ENCODE measurements around the gene CIB4.

Gene CIB4

DNA sequence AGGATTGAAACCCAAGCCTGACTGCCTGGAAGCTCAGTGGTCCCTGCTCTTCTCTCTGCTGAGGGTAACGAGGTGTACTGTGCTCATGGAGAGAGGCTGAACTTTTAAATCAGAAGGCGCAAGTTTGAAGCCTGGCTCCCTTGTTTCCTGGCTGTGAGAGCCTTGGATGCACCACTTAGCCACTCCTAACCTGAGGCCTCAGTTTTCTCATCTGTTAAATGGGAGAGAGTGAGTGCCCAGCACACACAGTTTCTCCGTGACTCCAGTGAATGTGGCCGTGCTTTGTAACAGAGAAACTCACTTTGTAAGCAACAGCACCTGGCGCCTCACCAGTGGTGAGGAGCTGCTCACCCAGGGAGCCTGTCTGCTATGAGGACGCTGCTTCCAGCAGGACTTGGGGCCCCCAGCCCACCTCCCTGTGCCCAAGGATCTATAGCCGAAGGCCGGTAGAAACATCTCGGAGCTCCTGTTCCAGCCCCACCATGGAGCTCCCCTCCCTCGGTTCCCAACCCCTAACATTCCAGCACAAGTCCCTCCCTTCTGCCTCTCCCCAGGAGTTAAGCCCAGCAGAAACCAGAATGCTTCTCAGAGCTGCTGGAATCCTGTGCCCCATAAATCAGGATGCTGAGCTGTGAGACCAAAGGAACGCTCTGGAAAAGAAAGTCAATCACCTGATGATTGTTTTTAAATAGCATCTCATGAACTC, 31.1 kb upstream of the CIB4 start (continued):
- no peak for TF ChIP-seq ZFP30 (CRISPR knock-in tag; IDR thresholded peaks at IDR 0.05)
- no peak for TF ChIP-seq ESRRG (CRISPR knock-in tag; IDR thresholded peaks at IDR 0.05)
- no peak for TF ChIP-seq ZFP3 (CRISPR knock-in tag; IDR thresholded peaks at IDR 0.05)
- no peak for TF ChIP-seq ZNF8 (CRISPR knock-in tag; IDR thresholded peaks at IDR 0.05)
- no peak for TF ChIP-seq CSDC2 (CRISPR knock-in tag; IDR thresholded peaks at IDR 0.05)

DNA sequence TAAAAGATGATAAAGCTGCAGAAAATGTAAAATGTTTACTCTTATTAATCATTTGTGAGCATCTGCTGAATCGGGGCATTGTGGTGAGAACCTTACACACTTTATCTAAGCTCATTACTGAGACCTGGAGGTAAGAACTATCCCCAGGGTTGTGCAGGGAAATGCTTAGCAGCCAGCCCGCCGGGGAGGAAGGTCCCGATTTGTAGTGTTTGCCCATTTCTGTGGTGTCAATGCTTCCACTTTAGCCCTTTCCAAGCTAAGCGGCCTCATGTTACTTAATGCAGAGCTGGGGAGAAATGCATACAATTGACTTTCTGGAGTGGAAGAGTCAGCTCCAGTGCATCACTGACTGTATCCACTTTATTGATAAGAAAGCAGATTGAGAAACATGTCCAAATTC, 30.5 kb upstream of the CIB4 start:
- no peak for ATAC-seq
- TF ChIP-seq RARB (CRISPR knock-in tag; IDR thresholded peaks at IDR 0.05) (no peak), ZFP3 (CRISPR knock-in tag; IDR thresholded peaks at IDR 0.05) (no peak), TOX (CRISPR knock-in tag; IDR thresholded peaks at IDR 0.05; ENCODE audit: borderline replicate concordance) (no peak)

DNA sequence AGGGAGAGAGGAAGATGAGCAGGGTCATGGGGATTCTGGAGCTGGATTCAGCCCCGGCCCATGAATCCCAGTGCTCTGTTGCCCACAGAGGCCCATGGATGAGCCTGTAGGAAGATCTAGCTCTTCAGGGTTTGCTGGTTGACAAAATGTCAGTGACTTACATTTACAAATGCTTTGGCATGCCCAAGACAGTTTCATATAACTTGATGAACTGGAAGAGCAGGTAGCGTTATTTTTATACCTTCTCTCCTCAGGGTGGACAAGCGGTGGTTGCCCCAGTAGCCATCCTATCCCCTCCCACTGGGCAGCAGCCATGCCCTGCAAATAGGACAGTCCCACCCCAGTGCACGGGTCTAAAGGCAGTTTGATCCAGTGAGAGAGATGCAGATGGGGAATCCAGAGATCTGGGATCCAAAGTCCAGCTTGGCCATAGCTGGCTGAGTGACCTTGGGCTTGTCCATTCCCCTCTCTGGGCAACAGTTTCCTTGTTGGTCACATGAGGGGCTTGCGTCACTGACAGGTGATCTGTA, 29.8 kb upstream of the CIB4 start:
- no peak for ATAC-seq
- TF ChIP-seq SNAI2 (CRISPR knock-in tag; IDR thresholded peaks at IDR 0.05) (no peak), RARB (CRISPR knock-in tag; IDR thresholded peaks at IDR 0.05) (no peak), ZFP3 (CRISPR knock-in tag; IDR thresholded peaks at IDR 0.05) (no peak), ISL1 (CRISPR knock-in tag; IDR thresholded peaks at IDR 0.05) (no peak), BACH2 (CRISPR knock-in tag; IDR thresholded peaks at IDR 0.05; ENCODE audit: borderline replicate concordance) (no peak), ZFP30 (CRISPR knock-in tag; IDR thresholded peaks at IDR 0.05) (no peak), ZC3H10 (CRISPR knock-in tag; IDR thresholded peaks at IDR 0.05) (no peak), TCF4 (CRISPR knock-in tag; IDR thresholded peaks at IDR 0.05; ENCODE audit: borderline replicate concordance) (no peak), ZNF70 (CRISPR knock-in tag; IDR thresholded peaks at IDR 0.05) (no peak), ZNF8 (CRISPR knock-in tag; IDR thresholded peaks at IDR 0.05) (no peak), OSR1 (CRISPR knock-in tag; IDR thresholded peaks at IDR 0.05) (no peak), ESRRG (CRISPR knock-in tag; IDR thresholded peaks at IDR 0.05) (no peak), TOX (CRISPR knock-in tag; IDR thresholded peaks at IDR 0.05; ENCODE audit: borderline replicate concordance) (no peak)
- TF ChIP-seq, protein P1, sequence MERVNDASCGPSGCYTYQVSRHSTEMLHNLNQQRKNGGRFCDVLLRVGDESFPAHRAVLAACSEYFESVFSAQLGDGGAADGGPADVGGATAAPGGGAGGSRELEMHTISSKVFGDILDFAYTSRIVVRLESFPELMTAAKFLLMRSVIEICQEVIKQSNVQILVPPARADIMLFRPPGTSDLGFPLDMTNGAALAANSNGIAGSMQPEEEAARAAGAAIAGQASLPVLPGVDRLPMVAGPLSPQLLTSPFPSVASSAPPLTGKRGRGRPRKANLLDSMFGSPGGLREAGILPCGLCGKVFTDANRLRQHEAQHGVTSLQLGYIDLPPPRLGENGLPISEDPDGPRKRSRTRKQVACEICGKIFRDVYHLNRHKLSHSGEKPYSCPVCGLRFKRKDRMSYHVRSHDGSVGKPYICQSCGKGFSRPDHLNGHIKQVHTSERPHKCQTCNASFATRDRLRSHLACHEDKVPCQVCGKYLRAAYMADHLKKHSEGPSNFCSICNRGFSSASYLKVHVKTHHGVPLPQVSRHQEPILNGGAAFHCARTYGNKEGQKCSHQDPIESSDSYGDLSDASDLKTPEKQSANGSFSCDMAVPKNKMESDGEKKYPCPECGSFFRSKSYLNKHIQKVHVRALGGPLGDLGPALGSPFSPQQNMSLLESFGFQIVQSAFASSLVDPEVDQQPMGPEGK (CRISPR knock-in tag; IDR thresholded peaks at IDR 0.05; ENCODE audit: borderline replicate concordance) = no peak
- TF ChIP-seq, protein P2, sequence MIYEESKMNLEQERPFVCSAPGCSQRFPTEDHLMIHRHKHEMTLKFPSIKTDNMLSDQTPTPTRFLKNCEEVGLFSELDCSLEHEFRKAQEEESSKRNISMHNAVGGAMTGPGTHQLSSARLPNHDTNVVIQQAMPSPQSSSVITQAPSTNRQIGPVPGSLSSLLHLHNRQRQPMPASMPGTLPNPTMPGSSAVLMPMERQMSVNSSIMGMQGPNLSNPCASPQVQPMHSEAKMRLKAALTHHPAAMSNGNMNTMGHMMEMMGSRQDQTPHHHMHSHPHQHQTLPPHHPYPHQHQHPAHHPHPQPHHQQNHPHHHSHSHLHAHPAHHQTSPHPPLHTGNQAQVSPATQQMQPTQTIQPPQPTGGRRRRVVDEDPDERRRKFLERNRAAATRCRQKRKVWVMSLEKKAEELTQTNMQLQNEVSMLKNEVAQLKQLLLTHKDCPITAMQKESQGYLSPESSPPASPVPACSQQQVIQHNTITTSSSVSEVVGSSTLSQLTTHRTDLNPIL (CRISPR knock-in tag; IDR thresholded peaks at IDR 0.05; ENCODE audit: low read depth) = no peak

DNA sequence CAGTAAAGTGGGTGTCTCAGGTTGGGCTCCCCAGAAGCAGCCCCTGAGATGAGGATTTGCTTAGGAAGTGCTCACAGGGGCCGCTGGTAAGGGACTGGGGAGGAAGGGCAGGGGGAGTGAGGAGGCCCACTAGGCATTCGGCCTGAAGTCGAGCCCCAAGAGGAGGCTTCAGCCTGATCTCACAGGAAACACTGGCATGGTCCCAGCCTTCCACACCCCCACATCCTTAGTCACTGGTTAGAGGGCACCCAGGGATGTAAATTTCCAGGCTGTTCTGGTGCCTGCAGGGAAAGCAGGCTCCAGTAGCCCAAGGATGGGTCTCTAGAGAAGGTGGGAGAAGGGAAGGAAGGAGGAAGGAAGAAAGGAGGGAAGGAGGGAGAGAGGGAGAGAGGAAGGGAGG, 29.0 kb upstream of the CIB4 start:
- ATAC-seq = no peak
- no peak for TF ChIP-seq ZC3H10 (CRISPR knock-in tag; IDR thresholded peaks at IDR 0.05)
- no peak for TF ChIP-seq ZFP3 (CRISPR knock-in tag; IDR thresholded peaks at IDR 0.05)
- TF ChIP-seq PPARA (CRISPR knock-in tag; IDR thresholded peaks at IDR 0.05; ENCODE audit: borderline replicate concordance) = no peak
- TF ChIP-seq, protein P1 (CRISPR knock-in tag; IDR thresholded peaks at IDR 0.05; ENCODE audit: borderline replicate concordance) = no peak

DNA sequence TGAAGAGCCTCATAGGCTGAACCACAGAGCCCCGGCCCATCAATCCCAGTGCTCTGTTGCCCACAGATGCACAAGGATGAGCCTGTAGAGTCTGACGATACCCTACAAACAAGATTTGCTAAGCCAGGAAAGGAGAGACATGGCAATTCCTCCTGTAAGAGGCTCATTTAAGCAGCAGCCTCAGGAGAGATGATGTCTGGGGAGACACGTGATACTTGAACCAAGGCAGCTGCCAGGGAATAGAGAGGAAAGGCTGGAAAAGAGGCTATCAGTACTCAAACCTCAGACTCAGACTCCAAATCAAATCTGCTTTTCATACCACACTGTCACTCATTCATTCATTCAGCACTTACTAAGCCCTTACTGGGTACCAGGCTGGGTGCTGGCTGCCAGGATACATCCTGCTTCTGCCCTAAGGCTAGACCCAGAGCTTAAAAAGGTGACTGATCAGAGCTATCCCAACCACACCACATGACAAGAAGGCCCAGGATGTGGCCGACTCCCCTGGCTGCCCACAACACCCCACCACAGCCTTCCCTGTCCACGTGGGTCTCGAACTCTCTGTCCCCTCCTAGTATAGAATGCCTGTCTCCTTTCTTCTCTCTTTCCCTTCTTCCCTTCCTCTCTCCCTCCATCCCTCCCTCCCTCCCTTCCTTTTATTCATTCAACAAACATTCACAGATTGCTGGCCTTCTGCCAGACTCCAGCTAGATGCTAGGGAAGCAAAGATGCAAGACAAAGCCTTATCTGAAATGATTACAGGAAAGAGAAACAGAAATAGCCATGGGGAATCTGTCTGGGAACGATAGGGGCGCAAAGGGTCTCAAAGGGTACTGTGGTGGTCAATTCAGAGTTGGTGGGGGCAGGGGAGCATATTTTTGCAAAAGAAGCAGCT, 27.9 kb upstream of the CIB4 start:
- TF ChIP-seq ZFP30 (CRISPR knock-in tag; IDR thresholded peaks at IDR 0.05) (no peak), BACH2 (CRISPR knock-in tag; IDR thresholded peaks at IDR 0.05; ENCODE audit: borderline replicate concordance) (no peak), ZFP3 (CRISPR knock-in tag; IDR thresholded peaks at IDR 0.05) (no peak), ISL1 (CRISPR knock-in tag; IDR thresholded peaks at IDR 0.05) (no peak), ZC3H10 (CRISPR knock-in tag; IDR thresholded peaks at IDR 0.05) (no peak), ZNF8 (CRISPR knock-in tag; IDR thresholded peaks at IDR 0.05) (no peak), ZNF565 (CRISPR knock-in tag; conservative IDR thresholded peaks at IDR 0.05; ENCODE audit: low read depth) (no peak)
- TF ChIP-seq, protein P2 (CRISPR knock-in tag; IDR thresholded peaks at IDR 0.05; ENCODE audit: low read depth) = no peak
- TF ChIP-seq, protein P3, sequence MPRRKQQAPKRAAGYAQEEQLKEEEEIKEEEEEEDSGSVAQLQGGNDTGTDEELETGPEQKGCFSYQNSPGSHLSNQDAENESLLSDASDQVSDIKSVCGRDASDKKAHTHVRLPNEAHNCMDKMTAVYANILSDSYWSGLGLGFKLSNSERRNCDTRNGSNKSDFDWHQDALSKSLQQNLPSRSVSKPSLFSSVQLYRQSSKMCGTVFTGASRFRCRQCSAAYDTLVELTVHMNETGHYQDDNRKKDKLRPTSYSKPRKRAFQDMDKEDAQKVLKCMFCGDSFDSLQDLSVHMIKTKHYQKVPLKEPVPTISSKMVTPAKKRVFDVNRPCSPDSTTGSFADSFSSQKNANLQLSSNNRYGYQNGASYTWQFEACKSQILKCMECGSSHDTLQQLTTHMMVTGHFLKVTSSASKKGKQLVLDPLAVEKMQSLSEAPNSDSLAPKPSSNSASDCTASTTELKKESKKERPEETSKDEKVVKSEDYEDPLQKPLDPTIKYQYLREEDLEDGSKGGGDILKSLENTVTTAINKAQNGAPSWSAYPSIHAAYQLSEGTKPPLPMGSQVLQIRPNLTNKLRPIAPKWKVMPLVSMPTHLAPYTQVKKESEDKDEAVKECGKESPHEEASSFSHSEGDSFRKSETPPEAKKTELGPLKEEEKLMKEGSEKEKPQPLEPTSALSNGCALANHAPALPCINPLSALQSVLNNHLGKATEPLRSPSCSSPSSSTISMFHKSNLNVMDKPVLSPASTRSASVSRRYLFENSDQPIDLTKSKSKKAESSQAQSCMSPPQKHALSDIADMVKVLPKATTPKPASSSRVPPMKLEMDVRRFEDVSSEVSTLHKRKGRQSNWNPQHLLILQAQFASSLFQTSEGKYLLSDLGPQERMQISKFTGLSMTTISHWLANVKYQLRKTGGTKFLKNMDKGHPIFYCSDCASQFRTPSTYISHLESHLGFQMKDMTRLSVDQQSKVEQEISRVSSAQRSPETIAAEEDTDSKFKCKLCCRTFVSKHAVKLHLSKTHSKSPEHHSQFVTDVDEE (CRISPR knock-in tag; IDR thresholded peaks at IDR 0.05) = no peak
- no peak for ATAC-seq

All from SK-N-SH treated with all-trans-retinoic acid at 6 μM for 48 hours (cell line).